HG03066 (cell line): Measurements from ENCODE around the gene EEF1AKMT2.
"Not testable (repeated sequence)": the region's sequence is repeated elsewhere in the genome, so short reads cannot be mapped to it uniquely, and the experiment has no call there.

Experiments
- ATAC-seq: cut with Tn5 transposase; IDR thresholded peaks from one replicate; pipeline ENCODE4 v1.9.1; 2021; ENCODE audit warnings: low read depth; ENCODE audit not compliant: unreplicated experiment

Gene EEF1AKMT2

GRCh38 chr10:124756156-124756903, 35.4 kb downstream of the EEF1AKMT2 start:
- no peak for ATAC-seq

DNA sequence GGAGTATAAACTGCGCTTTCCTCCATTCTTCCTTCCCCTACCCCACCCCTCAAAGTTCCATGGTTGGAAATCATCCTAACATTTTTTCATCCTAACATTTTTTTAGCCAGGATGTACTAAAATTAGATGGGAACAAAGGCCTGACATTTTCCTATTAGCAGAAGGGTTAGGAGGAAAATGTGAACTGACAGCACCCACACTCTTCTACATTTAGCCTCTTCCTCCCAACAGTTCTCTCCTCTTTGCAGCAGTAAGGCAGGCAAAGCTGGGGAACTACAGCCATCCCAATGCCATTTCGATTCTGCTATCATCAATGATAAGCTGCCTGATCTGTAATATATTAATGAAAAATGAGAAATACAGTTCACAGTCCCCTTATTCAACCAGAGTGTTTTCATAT, 36.1 kb downstream of the EEF1AKMT2 start:
- ATAC-seq, result no peak

DNA sequence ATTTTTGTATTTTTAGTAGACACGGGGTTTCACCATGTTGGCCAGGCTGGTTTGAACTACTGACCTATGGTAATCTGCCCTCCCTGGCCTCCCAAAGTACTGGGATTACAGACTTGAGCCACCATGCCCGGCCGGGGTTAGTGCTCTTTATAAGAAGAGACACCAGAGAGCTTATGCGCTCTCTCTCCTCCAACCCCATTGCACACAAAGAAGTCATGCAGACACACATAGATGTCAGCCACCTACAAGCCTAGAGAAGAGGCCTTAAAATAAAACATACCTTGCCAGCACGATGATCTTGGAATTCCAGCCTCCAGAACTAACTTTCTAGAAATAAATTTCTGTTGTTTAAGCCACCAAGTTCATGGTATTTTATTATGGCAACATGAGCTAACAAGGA, 37.5 kb downstream of the EEF1AKMT2 start:
- ATAC-seq, result no peak

GRCh38 chr10:124748953-124749645, 42.6 kb downstream of the EEF1AKMT2 start:
- ATAC-seq, result no peak

- no peak for ATAC-seq
Measured at GRCh38 chr10:124748166-124748565, 43.5 kb downstream of the EEF1AKMT2 start.

DNA sequence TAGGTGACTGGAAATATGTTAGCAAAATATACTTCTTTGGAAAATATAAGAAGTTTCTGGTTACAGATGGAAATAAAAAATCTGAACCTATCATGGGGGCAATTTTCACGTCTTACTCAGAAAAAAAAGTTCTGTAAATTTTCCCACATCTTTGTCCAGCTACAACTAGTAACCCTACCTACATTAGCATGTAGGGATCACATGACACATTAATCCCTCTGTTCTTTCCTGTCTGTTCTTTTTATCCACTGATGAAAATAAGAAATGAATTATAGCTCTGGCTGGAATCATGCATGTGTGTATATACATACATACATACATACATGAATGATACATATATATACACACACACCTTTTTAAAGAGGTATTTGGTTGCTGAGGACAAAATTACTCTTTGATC, 43.9 kb downstream of the EEF1AKMT2 start:
- ATAC-seq, result no peak

GRCh38 chr10:124746992-124747391, 44.7 kb downstream of the EEF1AKMT2 start:
- ATAC-seq, result no peak

GRCh38 chr10:124746447-124746846, 45.2 kb downstream of the EEF1AKMT2 start:
- not testable (repeated sequence) for ATAC-seq

DNA sequence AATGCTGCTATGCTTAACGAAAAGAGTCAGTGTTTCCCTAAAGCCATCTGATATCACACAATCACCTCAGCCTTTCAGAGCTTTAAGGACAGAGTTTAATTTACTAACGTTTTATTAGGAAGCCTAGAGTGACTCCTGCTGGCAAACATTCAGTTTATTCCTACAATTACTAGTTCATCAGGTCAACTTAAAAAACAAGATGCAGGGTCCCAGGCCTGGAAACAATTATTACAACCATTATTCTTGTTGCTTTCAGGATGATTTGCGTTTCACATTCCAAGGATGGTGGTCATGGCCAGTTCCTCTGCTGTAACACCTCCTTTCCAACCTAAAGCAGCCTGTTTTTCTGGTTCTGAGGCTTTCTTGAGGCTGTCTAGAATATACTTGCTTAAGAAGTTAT, 46.0 kb downstream of the EEF1AKMT2 start:
- no peak for ATAC-seq

- ATAC-seq, result no peak
Measured at GRCh38 chr10:124745252-124745651, 46.4 kb downstream of the EEF1AKMT2 start.

- ATAC-seq, result peak; percentile 58
Measured at GRCh38 chr10:124744102-124745050, 47.3 kb downstream of the EEF1AKMT2 start, which contains the start of gene FAM53B. Gene FAM53B (minus strand): TSS chr10:124744378. CDS start chr10:124706713, 37,665 bp downstream.

DNA sequence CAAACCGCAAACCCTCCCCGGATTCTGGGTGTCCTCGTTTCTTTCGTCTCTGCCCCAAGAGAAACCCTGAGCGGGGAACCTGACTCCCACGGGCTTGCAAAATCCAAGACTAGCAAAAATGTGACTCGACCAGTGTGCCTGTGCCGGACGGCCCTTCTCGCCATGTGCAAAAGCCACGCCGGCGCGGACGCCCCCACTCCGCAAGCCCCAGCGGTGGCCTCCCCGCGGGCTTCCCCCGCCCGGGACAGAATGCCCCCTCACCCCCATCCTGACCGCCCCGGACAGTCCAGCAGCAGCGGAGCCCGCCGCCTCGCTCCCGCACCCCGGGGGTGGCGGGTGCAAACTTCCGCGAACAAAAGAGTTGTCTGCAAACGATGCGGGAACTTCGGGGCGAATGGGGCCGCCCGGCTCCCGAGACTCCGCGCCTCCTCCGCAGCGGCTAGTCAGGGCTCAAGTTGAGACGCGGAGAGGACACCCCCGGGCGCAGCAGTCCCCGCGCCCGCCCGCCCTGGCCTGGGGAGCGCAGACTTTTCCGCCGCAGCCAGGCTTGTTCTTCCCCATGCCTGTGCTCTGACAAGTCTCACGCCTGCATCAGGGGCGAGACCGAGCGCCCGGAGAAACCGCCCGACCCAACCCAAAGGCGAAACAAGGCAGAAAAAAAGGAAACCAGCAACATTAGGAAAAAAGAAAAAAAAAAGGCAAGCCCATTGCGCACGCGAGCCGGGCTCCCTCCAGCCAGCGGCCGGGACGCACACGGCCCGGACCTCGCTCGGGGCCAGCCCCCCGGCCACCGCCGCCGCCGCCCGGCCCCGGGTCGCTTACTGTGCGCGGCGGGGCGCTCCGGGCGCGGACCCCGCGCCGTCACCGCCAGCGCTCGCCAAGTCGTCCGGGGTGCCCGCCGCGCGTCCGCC, 48.2 kb downstream of the EEF1AKMT2 start:
- ATAC-seq, result peak; percentile 22

- no peak for ATAC-seq
Measured at GRCh38 chr10:124742413-124743190, 49.1 kb downstream of the EEF1AKMT2 start.

DNA sequence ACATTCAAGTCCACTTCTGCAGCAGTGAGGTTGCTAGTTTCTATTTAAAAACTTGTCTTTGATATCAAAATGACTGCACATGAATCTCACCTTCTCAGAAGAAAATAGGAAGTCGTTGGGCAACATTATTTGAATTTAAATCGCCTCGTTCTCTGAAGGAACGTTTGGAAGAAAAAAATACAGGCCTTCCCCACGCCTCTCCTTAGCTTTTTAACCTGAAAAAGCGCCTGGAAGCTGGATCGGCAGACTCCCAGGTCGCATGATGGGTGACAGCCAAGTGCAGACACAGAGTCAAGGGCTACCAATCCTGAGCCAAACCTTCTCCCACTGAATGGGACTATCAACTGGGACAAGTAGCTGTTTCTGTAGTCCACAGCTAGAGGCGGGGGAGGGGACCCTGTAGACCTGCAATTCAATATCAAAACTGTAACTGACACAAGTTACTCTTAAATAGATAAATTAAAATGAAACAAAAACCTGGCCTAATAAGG, 49.7 kb downstream of the EEF1AKMT2 start:
- no peak for ATAC-seq

GRCh38 chr10:124741281-124741921, 50.3 kb downstream of the EEF1AKMT2 start:
- ATAC-seq, result peak; percentile 44

DNA sequence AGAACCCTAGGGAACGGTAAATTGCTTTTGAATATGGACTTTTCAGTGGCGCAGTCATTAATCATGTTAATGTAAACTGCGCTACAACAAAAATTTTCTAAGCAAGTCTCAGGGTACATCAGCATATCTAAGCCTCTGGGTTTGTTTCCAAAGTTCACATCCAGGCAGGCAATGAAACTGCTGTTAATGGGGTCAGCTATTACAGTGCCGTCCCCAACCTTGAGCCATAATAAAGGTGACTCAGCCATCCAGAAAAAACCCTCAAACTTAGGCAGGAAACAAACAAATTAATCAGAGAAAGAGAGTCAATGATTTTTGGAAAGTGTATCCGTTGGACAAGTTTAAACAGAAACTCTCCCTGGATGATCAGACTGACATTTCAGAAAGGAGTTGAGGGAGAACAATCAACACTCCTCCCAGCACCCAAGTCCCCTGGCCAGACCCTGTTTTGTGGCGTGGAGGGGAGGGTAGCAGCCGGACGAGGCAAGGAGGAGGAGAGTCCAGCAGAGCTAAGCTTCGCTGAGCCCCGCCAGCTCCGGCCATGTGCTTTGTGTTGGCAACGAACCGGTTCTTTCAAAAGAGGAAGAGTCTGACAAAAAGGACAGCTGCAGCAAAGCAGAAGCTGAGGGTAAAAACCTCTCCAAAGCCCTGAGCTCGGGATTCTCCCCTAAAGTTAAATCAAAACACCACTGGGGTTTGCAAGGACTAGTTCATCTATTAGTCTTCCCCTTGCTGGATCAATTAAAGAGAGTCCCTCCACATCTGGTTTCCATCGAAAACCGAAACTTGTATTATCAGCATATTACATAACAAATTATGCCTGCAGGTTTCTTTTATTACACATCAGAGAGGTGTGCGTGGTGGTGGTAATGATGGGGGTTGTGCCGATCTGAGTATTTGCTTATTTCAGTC, 51.1 kb downstream of the EEF1AKMT2 start:
- no peak for ATAC-seq

- ATAC-seq, result no peak
Measured at GRCh38 chr10:124739986-124740368, 51.7 kb downstream of the EEF1AKMT2 start.
